Coronary artery (tissue), 2 donors: ENCODE results near the gene ECEL1.
A peak's percentile ranks its signal among the peaks of the same experiment; 100 is the strongest.
"Not testable (repeated sequence)": the region's sequence is repeated elsewhere in the genome, so short reads cannot be mapped to it uniquely, and the experiment has no call there.

ENCODE experiments used
- DNase-seq: peaks from one replicate; pipeline ENCODE4 v3.0.0-alpha.2; 2017; ENCODE audit warnings: low spot score
- H3K27ac ChIP-seq, 2 donors: fragments of 200-600 bp; sonication (generic); one replicate each; pipeline ENCODE4 v1.5.1; 2016 to 2019
- H3K4me3 ChIP-seq: fragments of 200-600 bp; sonication (generic); 2 replicates; pipeline ENCODE4 v1.5.1; 2016; ENCODE audit warnings: mild to moderate bottlenecking, moderate library complexity
- TF ChIP-seq, protein P1 (sequence below): fragments of 200-600 bp; sonication (generic); IDR thresholded peaks from one replicate; pipeline ENCODE4 v1.5.1; 2019; ENCODE audit warnings: antibody characterized with exemption

Gene ECEL1

DNA sequence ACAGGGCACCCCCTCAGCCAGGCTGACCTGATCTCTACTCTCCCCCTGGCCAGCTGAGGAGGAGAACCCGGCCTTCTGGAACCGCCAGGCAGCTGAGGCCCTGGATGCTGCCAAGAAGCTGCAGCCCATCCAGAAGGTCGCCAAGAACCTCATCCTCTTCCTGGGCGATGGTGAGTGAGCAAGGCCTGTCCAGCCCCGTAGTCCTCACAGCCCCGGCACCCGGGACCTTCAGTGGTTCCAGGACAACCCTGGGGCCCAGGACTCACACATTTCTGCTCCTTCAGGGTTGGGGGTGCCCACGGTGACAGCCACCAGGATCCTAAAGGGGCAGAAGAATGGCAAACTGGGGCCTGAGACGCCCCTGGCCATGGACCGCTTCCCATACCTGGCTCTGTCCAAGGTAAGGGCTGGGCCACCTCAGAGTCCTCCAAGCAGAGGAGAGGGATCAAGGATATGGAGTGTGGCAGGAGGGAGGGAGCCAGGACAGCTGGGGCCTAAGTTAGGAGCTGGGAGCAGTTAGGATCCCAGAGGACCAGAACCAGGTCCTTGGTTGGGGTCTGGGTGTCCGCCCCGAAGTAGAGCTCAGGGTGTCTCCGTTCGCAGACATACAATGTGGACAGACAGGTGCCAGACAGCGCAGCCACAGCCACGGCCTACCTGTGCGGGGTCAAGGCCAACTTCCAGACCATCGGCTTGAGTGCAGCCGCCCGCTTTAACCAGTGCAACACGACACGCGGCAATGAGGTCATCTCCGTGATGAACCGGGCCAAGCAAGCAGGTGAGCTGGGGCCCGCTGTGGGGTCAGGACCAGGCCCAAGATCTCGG, 31.1 kb downstream of the ECEL1 start:
- no peak overlapping the region for H3K4me3 ChIP-seq
- DNase-seq, result peak; percentile 21
- TF ChIP-seq, protein P1, sequence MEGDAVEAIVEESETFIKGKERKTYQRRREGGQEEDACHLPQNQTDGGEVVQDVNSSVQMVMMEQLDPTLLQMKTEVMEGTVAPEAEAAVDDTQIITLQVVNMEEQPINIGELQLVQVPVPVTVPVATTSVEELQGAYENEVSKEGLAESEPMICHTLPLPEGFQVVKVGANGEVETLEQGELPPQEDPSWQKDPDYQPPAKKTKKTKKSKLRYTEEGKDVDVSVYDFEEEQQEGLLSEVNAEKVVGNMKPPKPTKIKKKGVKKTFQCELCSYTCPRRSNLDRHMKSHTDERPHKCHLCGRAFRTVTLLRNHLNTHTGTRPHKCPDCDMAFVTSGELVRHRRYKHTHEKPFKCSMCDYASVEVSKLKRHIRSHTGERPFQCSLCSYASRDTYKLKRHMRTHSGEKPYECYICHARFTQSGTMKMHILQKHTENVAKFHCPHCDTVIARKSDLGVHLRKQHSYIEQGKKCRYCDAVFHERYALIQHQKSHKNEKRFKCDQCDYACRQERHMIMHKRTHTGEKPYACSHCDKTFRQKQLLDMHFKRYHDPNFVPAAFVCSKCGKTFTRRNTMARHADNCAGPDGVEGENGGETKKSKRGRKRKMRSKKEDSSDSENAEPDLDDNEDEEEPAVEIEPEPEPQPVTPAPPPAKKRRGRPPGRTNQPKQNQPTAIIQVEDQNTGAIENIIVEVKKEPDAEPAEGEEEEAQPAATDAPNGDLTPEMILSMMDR, result no peak
- no peak overlapping the region for H3K27ac ChIP-seq

DNA sequence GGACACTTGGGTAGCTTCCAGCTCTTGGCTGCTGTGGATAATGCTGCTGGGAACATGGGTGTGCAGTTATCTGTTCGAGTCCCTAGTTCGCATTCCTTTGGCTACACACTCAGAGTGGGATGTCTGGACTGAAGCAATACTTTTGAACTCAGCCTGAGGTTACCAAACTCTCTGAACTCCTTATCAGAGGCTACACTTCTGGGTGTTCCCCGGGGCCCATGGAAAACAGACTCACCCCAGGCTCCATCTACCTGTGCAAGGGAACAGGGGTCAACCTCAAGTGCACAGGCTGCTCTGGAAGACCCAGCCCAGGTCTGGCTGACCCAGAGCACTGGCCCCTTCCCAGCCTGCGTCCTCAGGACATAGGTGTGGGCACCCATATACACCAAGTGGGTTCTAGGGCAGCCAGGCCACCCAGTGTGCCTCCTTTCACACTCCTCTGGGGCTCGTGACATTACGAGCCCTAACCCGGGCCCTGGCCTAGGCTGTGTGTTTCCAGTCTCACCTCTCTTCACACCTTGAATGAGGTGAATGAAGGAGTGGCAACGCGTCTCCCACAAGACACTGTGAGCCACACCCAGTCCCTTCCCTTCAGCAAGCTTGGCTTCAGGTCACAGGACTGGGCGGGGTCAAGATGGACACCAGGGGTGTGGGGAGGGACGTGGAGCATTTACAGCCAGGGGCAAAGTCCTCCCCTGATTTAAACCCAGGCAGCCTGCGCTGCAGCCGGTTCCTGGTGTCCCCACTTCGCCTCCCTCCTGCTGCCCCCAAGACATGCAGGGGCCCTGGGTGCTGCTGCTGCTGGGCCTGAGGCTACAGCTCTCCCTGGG, 32.0 kb downstream of the ECEL1 start, which contains the start of gene ALPI:
TSS of gene ALPI (plus strand) at position 728 of the 830 bp plus-strand sequence. CDS start at position 775, 47 bp downstream.
- no peak for DNase-seq
- TF ChIP-seq, protein P1, result no peak
- Histone ChIP-seq H3K4me3 (no peak within 1 kb of the TSS), H3K27ac (no peak within 1 kb of the TSS)

DNA sequence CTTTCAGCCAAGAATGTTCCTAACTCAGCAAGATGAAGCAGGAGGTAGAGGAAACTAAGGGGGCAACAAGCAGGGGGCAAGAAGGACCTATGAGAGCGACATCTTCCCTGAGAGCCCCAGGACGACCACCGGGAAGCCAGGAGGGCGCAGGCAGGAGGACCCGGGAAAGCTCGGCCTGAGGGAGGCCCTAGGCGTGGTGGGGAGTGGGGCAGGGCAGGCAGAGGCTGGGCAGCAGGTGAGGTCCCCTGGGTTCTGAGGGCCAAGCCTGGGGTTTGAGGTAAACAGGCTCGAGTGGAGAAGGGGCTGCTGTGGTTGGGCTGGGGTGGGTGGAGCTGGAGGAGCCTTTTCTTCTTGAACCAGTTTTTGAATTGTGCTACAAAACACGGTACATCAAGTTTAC, 33.0 kb downstream of the ECEL1 start:
- H3K4me3 ChIP-seq, result no peak overlapping the region
- H3K27ac ChIP-seq, result no peak overlapping the region
- DNase-seq, result no peak
- TF ChIP-seq, protein P1, result no peak

DNA sequence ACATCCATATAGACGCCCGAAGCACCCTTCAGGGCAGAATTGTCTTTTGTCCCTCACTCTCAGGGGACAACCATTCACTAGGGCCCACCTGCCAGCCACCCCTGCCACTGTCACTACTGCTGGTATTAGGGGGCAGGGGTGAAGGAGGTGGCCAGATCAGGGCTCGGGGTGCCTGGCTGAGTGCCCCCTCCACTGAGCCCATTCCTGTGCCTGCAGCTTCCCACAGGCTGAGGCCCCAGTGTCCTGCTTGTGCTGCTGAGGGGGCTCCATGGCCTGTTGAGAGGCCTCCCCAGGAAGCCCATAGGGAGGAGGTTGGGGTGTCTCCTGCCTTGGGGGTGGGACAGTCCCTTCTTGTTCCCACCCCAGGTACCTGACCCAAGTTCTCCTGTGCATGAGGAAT, 36.0 kb downstream of the ECEL1 start:
- H3K4me3 ChIP-seq, DNase-seq, H3K27ac ChIP-seq: not testable (repeated sequence)

DNA sequence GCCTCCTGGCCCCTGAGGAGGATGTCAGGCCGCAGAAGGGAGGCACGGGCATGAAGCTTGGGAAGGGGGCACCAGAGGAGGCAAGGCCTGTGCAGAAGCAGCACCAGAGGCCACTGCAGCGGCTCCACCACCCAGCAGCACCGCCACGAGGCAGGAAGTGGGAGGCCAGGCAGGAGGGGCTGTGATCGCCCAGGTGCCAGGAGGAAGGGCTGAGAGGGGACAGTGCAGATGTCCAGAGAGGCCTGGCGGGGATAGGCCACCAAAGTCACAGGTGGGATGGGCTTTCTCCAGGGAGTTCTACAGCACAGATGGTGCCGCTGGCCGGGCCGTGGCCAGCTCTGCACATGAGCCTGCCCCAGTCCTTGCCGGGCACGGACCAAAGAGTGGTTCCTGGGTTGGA, 37.7 kb downstream of the ECEL1 start:
- Histone ChIP-seq H3K4me3 (no peak overlapping the region), H3K27ac (no peak overlapping the region)
- DNase-seq, result no peak
- TF ChIP-seq, protein P1, result no peak

DNA sequence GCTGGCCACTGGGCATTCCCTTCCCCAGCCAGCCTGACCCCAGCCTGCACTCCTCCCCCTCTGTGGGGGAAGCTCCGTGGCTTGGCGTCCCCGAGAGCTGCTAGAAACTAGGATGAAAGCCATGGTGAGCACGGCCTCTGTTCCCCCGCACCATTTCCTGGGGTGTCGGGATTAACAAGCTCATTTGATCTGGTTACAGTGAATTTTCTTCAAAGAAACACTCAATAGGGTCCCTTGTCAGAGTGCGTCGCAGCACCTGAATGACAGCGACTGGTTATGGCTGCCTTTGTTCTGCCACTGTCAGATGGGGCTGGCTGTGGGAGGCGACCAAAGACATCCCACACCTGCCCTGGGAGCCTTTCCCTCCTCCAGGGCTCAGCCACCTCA, 39.3 kb downstream of the ECEL1 start:
- no peak for DNase-seq
- Histone ChIP-seq H3K27ac (no peak overlapping the region), H3K4me3 (no peak overlapping the region)

DNA sequence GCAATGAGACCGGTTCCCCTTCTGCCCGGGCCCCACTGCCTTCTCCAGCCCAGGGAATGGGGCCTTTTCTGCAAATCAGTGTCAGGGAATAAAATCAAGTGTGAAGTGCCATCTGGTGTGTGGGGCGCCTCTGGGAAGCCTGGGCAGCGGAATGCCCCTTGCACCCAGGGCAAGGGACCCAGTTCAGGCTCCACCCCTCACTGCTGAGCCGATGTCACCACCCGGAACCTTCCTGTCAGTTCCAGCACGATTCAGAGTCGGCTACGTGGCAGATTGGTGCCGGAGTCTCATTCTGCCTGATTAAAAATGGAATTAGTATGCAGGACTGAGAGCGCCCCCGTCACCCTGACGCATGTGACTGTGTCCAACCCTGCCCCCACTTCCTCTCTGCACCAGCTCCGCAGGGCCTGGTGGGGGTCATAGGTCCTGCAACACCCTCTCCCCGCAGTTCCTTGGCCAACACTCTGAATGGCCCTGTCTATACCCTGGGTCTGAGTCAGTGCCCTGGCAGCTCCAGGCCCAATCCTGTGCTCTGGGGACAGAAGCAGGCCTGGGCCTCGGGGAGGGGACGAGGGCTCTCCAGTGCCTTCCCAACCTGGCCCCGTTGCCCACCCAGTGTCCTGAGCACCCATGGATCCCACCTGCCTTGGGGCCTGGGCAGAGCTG, 39.9 kb downstream of the ECEL1 start:
- Histone ChIP-seq H3K27ac (no peak overlapping the region), H3K4me3 (no peak overlapping the region)
- no peak for DNase-seq
- TF ChIP-seq, protein P1, result no peak

More for the DNA sequence above, 39.3 kb downstream of the ECEL1 start:
- TF ChIP-seq, protein P1, result no peak
